HL-60/S4 treated with retinoic acid at 250 ng/mL for 4 days and 3 days (cell line): Measurements from ENCODE around the gene ATP5PF.
"Not testable (repeated sequence)": the region's sequence is repeated elsewhere in the genome, so short reads cannot be mapped to it uniquely, and the experiment has no call there.

ENCODE experiments used
- in situ Hi-C: fragments of 300-500 bp; cut with MboI; formaldehyde crosslinking; loops from 2 replicates; pipeline ENCODE4 v1.7.0; 2022; ENCODE audit warnings: low sequenced_read_pairs

Gene ATP5PF

GRCh38 chr21:25732091-25732760 is 2.5 kb downstream of the ATP5PF start:
- in situ Hi-C loops, result no loop called here

GRCh38 chr21:25722631-25723030 is 12.1 kb downstream of the ATP5PF start:
- in situ Hi-C loops, result no loop called here

GRCh38 chr21:25721987-25722386 is 12.7 kb downstream of the ATP5PF start:
- in situ Hi-C loops, result no loop called here

- in situ Hi-C loops, result no loop called here
Measured at GRCh38 chr21:25717491-25718147, 17.1 kb downstream of the ATP5PF start.

GRCh38 chr21:25714066-25714465 is 20.6 kb downstream of the ATP5PF start:
- in situ Hi-C loops, result not testable (repeated sequence)

- in situ Hi-C loops, result no loop called here
Measured at GRCh38 chr21:25710550-25710949, 24.2 kb downstream of the ATP5PF start.

- in situ Hi-C loops, result no loop called here
Measured at GRCh38 chr21:25709684-25710265, 24.9 kb downstream of the ATP5PF start.

GRCh38 chr21:25708467-25709065 is 26.1 kb downstream of the ATP5PF start:
- in situ Hi-C loops, result no loop called here

GRCh38 chr21:25701529-25701928 is 33.2 kb downstream of the ATP5PF start:
- in situ Hi-C loops, result no loop called here

- in situ Hi-C loops, result no loop called here
Measured at GRCh38 chr21:25700741-25701140, 34.0 kb downstream of the ATP5PF start.

GRCh38 chr21:25695461-25695860 is 39.2 kb downstream of the ATP5PF start:
- in situ Hi-C loops, result not testable (repeated sequence)

GRCh38 chr21:25691976-25692375 is 42.7 kb downstream of the ATP5PF start:
- in situ Hi-C loops, result no loop called here

GRCh38 chr21:25689226-25689625 is 45.5 kb downstream of the ATP5PF start:
- in situ Hi-C loops, result no loop called here

GRCh38 chr21:25688275-25689155 is 46.2 kb downstream of the ATP5PF start:
- in situ Hi-C loops, result no loop called here

GRCh38 chr21:25687787-25688186 is 46.9 kb downstream of the ATP5PF start:
- in situ Hi-C loops, result no loop called here

GRCh38 chr21:25682382-25682781 is 52.3 kb downstream of the ATP5PF start:
- in situ Hi-C loops, result no loop called here

- in situ Hi-C loops, result no loop called here
Measured at GRCh38 chr21:25676451-25676850, 58.3 kb downstream of the ATP5PF start.
